Chondrocyte (in vitro differentiated cells): Measurements from ENCODE around the gene MYO1B. TPM values are rescaled to one million over a fixed set of nuclear protein-coding genes. Genes with fewer than 3 reads are reported as not detected.

Source experiments
- DNase-seq: peaks from one replicate; pipeline ENCODE4 v3.0.0; 2021; ENCODE audit warnings: mixed read lengths, low spot score
- H3K27ac Mint-ChIP-seq: one replicate; pipeline ENCODE4 v1.8.0; 2021; ENCODE audit warnings: mild to moderate bottlenecking, moderate library complexity, mixed read lengths; ENCODE audit not compliant: unreplicated experiment
- H3K27me3 Mint-ChIP-seq: 2 replicates; pipeline ENCODE4 v1.8.0; 2021; ENCODE audit warnings: low read depth, mixed read lengths
- H3K36me3 Mint-ChIP-seq: 2 replicates; pipeline ENCODE4 v1.8.0; 2021; ENCODE audit warnings: low read depth, mixed read lengths
- H3K4me1 Mint-ChIP-seq: 2 replicates; pipeline ENCODE4 v1.8.0; 2021; ENCODE audit warnings: low read depth, mild to moderate bottlenecking, mixed read lengths
- H3K4me3 Mint-ChIP-seq: one replicate; pipeline ENCODE4 v1.8.0; 2021; ENCODE audit warnings: mild to moderate bottlenecking, moderate library complexity, mixed read lengths; ENCODE audit not compliant: unreplicated experiment
- H3K9me3 Mint-ChIP-seq: 2 replicates; pipeline ENCODE4 v1.8.0; 2021; ENCODE audit warnings: low read depth, mixed read lengths
- total RNA-seq: library from RNA; stranded (reverse); gene quantifications from 3 replicates; pipeline ENCODE4 v1.2.1, GENCODE V29; 2021
- TF ChIP-seq, protein P1 (sequence below): fragments of 200-600 bp; sonication (generic); IDR thresholded peaks from 2 replicates; pipeline ENCODE4 v1.5.0; 2021; ENCODE audit warnings: antibody characterized with exemption, mild to moderate bottlenecking, moderate library complexity

MYO1B gene
- total RNA-seq, 1 donor from 2014 or later = 114 TPM

- H3K36me3 Mint-ChIP-seq = no peaks in the 10 kb centered on the region
Measured at GRCh38 chr2:191441496-191442214, 196.5 kb downstream of the MYO1B start.

DNA sequence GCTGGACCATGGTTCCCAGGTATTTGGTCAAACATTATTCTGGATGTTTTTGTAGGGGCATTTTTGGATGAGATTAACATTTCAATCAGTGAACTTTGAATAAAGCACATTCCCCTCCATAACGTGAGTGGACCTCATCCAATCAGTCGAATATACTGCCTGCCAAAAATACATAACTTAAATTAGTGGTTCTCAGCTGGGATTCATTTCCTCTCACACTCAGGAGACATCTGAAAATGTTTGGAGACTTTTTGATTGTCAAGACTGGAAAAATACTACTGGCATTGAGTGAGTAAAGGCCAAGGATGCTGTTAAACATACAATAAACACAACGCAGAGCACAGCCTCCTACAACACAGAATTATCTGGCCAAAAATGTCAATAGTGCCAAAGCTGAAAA lies 198.2 kb downstream of the MYO1B start:
- TF ChIP-seq, protein P1, sequence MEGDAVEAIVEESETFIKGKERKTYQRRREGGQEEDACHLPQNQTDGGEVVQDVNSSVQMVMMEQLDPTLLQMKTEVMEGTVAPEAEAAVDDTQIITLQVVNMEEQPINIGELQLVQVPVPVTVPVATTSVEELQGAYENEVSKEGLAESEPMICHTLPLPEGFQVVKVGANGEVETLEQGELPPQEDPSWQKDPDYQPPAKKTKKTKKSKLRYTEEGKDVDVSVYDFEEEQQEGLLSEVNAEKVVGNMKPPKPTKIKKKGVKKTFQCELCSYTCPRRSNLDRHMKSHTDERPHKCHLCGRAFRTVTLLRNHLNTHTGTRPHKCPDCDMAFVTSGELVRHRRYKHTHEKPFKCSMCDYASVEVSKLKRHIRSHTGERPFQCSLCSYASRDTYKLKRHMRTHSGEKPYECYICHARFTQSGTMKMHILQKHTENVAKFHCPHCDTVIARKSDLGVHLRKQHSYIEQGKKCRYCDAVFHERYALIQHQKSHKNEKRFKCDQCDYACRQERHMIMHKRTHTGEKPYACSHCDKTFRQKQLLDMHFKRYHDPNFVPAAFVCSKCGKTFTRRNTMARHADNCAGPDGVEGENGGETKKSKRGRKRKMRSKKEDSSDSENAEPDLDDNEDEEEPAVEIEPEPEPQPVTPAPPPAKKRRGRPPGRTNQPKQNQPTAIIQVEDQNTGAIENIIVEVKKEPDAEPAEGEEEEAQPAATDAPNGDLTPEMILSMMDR = no peak

More at GRCh38 chr2:191441496-191442214, 196.5 kb downstream of the MYO1B start:
- no peaks in the 10 kb centered on the region for H3K9me3 Mint-ChIP-seq
- TF ChIP-seq, protein P1 = no peak
- no peak for DNase-seq
- peak overlapping the region; percentile 13 for H3K4me3 Mint-ChIP-seq
- peaks cover 2% of the 10 kb centered on the region for H3K27me3 Mint-ChIP-seq
- H3K27ac Mint-ChIP-seq = peak overlapping the region; percentile 82
- peaks cover 19% of the 10 kb centered on the region for H3K4me1 Mint-ChIP-seq

DNA sequence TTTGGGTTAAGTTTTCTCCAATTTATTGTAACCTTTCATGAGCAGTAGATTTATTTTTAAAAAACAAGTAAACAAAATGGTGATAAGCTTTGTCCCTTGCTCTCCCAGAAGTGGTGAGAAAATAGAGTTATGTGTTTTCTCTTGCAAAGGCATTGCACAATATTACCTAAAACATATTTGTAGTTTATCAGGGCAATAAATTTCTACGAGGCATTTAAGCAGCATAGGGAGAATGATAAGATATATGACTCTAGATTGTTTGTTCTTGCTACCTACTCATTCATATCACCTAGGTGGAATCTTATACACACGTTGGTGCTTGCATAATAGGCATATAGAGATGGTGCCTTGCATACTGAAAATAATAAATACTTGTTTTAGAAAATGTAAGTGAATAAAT lies 201.7 kb downstream of the MYO1B start:
- peaks cover 2% of the 10 kb centered on the region for H3K27me3 Mint-ChIP-seq
- no peak for DNase-seq
- TF ChIP-seq, protein P1 = no peak
- H3K4me3 Mint-ChIP-seq = no peak overlapping the region
- no peak overlapping the region for H3K27ac Mint-ChIP-seq
- H3K36me3 Mint-ChIP-seq = no peaks in the 10 kb centered on the region
- H3K4me1 Mint-ChIP-seq = peaks cover 12% of the 10 kb centered on the region
- H3K9me3 Mint-ChIP-seq = no peaks in the 10 kb centered on the region

More for the DNA sequence above, 198.2 kb downstream of the MYO1B start:
- no peaks in the 10 kb centered on the region for H3K9me3 Mint-ChIP-seq
- DNase-seq = no peak
- H3K27me3 Mint-ChIP-seq = peaks cover 2% of the 10 kb centered on the region
- peaks cover 17% of the 10 kb centered on the region for H3K4me1 Mint-ChIP-seq
- H3K4me3 Mint-ChIP-seq = no peak overlapping the region
- H3K27ac Mint-ChIP-seq = no peak overlapping the region
- H3K36me3 Mint-ChIP-seq = no peaks in the 10 kb centered on the region

DNA sequence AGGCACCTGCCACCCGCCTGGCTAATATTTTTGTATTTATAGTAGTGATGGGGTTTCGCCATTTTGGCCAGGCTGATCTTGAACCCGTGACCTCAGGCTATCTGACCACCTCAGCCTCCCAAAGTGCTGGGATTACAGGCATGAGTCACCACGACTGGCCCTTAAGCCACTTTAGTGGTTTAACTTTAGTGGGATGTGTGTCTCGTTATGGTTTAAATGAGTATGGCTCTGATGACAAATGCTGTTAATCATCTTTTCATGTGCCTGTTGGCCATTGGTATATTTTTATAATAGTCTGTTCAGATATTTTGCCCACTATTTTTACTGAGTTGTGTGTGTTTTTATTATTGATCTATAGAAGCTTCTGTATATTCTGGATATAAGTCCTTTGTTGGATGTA lies 205.9 kb downstream of the MYO1B start:
- H3K36me3 Mint-ChIP-seq = peaks cover 1% of the 10 kb centered on the region
- H3K4me1 Mint-ChIP-seq = no peaks in the 10 kb centered on the region
- no peak overlapping the region for H3K4me3 Mint-ChIP-seq
- TF ChIP-seq, protein P1 = no peak
- H3K27ac Mint-ChIP-seq = no peak overlapping the region
- no peak for DNase-seq
- H3K9me3 Mint-ChIP-seq = peaks cover 10% of the 10 kb centered on the region
- peaks cover 2% of the 10 kb centered on the region for H3K27me3 Mint-ChIP-seq

GRCh38 chr2:191452065-191452464 lies 206.9 kb downstream of the MYO1B start:
- Mint-ChIP-seq H3K4me1 (no peaks in the 10 kb centered on the region), H3K27me3 (no peaks in the 10 kb centered on the region), H3K27ac (no peak overlapping the region), H3K9me3 (peaks cover 10% of the 10 kb centered on the region), H3K36me3 (peaks cover 1% of the 10 kb centered on the region), H3K4me3 (no peak overlapping the region)
- DNase-seq = no peak
- TF ChIP-seq, protein P1 = no peak
